Stimulated activated memory B cell treated with anti-CD40 and anti-IgM and Interleukin-4, amounts not matched to agents 10 μg/mL and 1 μg/mL and 100 μg/mL, for 72 hours (primary cell): ENCODE measurements around the gene SPEM1.

Experiments
- ATAC-seq: fragments of 150-1000 bp; cut with Tn5 transposase; 2 replicates; pipeline ENCODE4 v1.10.0; 2021
- H3K27ac Mint-ChIP-seq: one replicate; pipeline ENCODE4 v1.8.0; 2022; ENCODE audit warnings: mild to moderate bottlenecking, mixed read lengths
- H3K27me3 Mint-ChIP-seq: one replicate; pipeline ENCODE4 v1.8.0; 2022; ENCODE audit warnings: mixed read lengths
- H3K36me3 Mint-ChIP-seq: one replicate; pipeline ENCODE4 v1.8.0; 2022; ENCODE audit warnings: mixed read lengths
- H3K4me1 Mint-ChIP-seq: one replicate; pipeline ENCODE4 v1.8.0; 2022; ENCODE audit warnings: mixed read lengths
- H3K4me3 Mint-ChIP-seq: one replicate; pipeline ENCODE4 v1.8.0; 2022; ENCODE audit warnings: mild to moderate bottlenecking, moderate library complexity, mixed read lengths
- H3K9me3 Mint-ChIP-seq: one replicate; pipeline ENCODE4 v1.8.0; 2022; ENCODE audit warnings: mixed read lengths

SPEM1 gene

GRCh38 chr17:7419819-7420610, at the start of gene SPEM1:
SPEM1 (plus strand) TSS chr17:7420324; CDS start chr17:7420385, 61 bp downstream.
- no peak within 1 kb of the TSS for H3K4me3 Mint-ChIP-seq
- no peaks in the 10 kb centered on the region for H3K4me1 Mint-ChIP-seq
- H3K27ac Mint-ChIP-seq = no peak within 1 kb of the TSS
- no peaks in the 10 kb centered on the region for H3K36me3 Mint-ChIP-seq
- no peaks in the 10 kb centered on the region for H3K9me3 Mint-ChIP-seq
- H3K27me3 Mint-ChIP-seq = peaks cover 18% of the 10 kb centered on the region
- ATAC-seq = no peak

GRCh38 chr17:7370853-7371252, 49.3 kb upstream of the SPEM1 start:
- Mint-ChIP-seq H3K4me1 (peaks cover 9% of the 10 kb centered on the region), H3K27me3 (peaks cover 38% of the 10 kb centered on the region), H3K27ac (no peak overlapping the region), H3K4me3 (no peak overlapping the region), H3K9me3 (no peaks in the 10 kb centered on the region), H3K36me3 (no peaks in the 10 kb centered on the region)
- no peak for ATAC-seq

DNA sequence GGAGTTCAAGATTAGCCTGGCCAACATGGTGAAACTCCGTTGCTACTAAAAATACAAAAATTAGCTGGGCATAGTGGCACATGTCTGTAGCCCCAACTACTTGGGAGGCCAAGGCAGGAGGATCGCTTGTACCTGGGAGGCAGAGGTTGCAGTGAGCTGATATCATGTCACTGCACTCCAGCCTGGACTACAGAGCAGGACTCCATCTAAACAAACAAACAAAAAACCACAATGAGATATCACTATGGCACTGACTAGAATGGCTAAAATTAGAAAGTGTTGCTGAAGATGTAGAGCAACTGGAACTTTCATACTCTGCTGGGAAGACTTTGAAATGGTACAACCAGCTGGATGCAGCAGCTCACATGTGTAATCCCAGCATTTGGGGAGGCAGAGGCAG, 45.8 kb upstream of the SPEM1 start:
- H3K4me3 Mint-ChIP-seq = no peak overlapping the region
- H3K4me1 Mint-ChIP-seq = no peaks in the 10 kb centered on the region
- peaks cover 5% of the 10 kb centered on the region for H3K36me3 Mint-ChIP-seq
- no peak for ATAC-seq
- H3K27ac Mint-ChIP-seq = no peak overlapping the region
- peaks cover 4% of the 10 kb centered on the region for H3K9me3 Mint-ChIP-seq
- peaks cover 45% of the 10 kb centered on the region for H3K27me3 Mint-ChIP-seq

DNA sequence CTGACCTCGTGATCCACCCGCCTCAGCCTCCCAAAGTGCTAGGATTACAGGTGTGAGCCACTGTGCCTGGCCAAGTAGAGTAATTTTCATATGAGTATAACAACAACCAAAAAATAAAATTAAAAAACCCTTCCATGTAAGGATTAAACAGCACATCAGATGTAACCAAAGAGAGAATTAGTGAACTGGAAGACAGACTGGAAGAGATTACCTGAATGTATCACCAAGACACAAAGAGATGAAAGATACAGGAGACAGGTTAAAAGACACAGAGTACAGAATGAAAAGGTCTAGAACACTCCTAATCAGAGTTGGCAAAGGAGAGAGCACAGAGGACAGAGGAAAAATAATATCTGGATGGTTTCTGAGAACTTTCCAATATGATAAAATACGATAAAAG, 41.0 kb upstream of the SPEM1 start:
- Mint-ChIP-seq H3K4me1 (peaks cover 4% of the 10 kb centered on the region), H3K27ac (no peak overlapping the region), H3K9me3 (peaks cover 7% of the 10 kb centered on the region), H3K4me3 (no peak overlapping the region), H3K36me3 (peaks cover 7% of the 10 kb centered on the region), H3K27me3 (peaks cover 56% of the 10 kb centered on the region)
- no peak for ATAC-seq

- no peak for ATAC-seq
- peaks cover 7% of the 10 kb centered on the region for H3K9me3 Mint-ChIP-seq
- peaks cover 56% of the 10 kb centered on the region for H3K27me3 Mint-ChIP-seq
- H3K4me1 Mint-ChIP-seq = peaks cover 12% of the 10 kb centered on the region
- H3K36me3 Mint-ChIP-seq = peaks cover 7% of the 10 kb centered on the region
- no peak overlapping the region for H3K4me3 Mint-ChIP-seq
- H3K27ac Mint-ChIP-seq = no peak overlapping the region
Observed at GRCh38 chr17:7380321-7380720, 39.8 kb upstream of the SPEM1 start.

GRCh38 chr17:7380855-7381683, 39.1 kb upstream of the SPEM1 start, which contains the start of gene TNK1:
TNK1 (plus strand) TSS chr17:7381089; CDS start chr17:7382927, 1,838 bp downstream.
- peaks cover 56% of the 10 kb centered on the region for H3K27me3 Mint-ChIP-seq

DNA sequence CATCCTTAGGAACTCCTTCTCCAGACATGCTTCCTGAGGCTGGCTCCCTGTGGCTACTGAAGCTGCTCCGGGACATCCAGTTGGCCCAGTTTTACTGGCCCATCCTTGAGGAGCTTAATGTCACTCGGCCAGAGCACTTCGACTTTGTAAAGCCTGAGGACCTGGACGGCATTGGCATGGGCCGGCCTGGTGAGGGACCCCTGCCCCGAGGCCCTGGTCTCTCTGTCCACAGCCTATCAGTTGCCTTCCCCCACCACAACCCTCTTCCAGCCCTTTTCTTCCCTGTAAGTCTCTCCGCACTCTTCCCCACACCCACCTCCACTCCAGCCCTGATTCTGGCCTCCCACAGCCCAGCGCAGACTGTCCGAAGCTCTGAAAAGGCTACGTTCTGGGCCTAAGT, 37.2 kb upstream of the SPEM1 start:
- H3K4me3 Mint-ChIP-seq = no peak overlapping the region
- H3K36me3 Mint-ChIP-seq = peaks cover 7% of the 10 kb centered on the region
- H3K27me3 Mint-ChIP-seq = peaks cover 52% of the 10 kb centered on the region
- peaks cover 12% of the 10 kb centered on the region for H3K4me1 Mint-ChIP-seq
- ATAC-seq = no peak
- H3K9me3 Mint-ChIP-seq = peaks cover 7% of the 10 kb centered on the region
- H3K27ac Mint-ChIP-seq = no peak overlapping the region

More at GRCh38 chr17:7380855-7381683, 39.1 kb upstream of the SPEM1 start, which contains the start of gene TNK1:
- H3K9me3 Mint-ChIP-seq = peaks cover 7% of the 10 kb centered on the region
- H3K4me1 Mint-ChIP-seq = peaks cover 12% of the 10 kb centered on the region
- no peak for ATAC-seq
- no peak within 1 kb of the TSS for H3K4me3 Mint-ChIP-seq
- H3K27ac Mint-ChIP-seq = no peak within 1 kb of the TSS
- H3K36me3 Mint-ChIP-seq = peaks cover 7% of the 10 kb centered on the region

DNA sequence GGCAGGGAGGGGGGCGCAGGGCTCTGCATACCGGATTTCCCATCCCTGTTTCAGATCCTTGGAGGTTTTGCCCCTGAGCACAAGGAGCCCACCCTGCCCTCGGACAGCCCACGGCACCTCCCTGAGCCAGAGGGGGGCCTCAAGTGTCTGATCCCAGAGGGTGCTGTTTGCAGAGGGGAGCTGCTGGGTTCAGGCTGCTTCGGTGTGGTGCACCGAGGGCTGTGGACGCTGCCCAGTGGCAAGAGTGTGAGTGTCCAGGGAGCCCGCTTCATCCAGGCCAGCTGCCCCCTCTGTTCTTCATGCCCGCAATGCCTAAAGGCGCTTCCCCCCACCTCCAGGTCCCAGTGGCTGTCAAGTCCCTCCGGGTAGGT, 36.8 kb upstream of the SPEM1 start:
- ATAC-seq = no peak
- Mint-ChIP-seq H3K36me3 (peaks cover 7% of the 10 kb centered on the region), H3K4me3 (peak overlapping the region; percentile 56), H3K27ac (no peak overlapping the region), H3K9me3 (peaks cover 7% of the 10 kb centered on the region), H3K27me3 (peaks cover 48% of the 10 kb centered on the region), H3K4me1 (peaks cover 12% of the 10 kb centered on the region)

DNA sequence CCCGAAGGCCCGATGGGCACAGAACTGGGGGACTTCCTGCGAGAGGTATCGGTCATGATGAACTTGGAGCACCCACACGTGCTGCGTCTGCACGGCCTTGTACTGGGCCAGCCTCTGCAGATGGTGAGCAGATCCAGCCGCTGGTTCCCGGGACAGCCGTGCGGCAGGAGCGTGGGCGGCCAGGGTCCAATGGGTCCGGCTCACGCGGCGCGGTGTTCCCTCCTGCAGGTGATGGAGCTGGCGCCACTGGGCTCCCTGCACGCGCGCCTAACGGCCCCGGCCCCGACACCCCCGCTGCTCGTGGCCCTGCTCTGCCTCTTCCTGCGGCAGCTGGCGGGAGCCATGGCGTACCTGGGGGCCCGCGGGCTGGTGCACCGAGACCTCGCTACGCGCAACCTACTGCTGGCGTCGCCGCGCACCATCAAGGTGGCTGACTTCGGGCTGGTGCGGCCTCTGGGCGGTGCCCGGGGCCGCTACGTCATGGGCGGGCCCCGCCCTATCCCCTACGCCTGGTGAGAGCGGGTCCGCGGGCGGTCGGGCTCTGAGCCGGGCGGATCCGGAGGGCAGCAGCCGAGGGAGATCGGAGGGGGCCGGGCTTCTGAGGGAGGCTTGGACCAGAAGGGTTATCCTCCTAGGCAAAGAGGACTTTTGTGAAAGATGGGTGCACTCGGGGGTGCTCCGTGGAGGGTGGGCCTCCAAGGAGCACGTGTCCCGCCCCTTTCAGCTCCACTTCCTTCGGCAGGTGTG, 36.2 kb upstream of the SPEM1 start:
- Mint-ChIP-seq H3K4me3 (peak overlapping the region; percentile 79), H3K27ac (peak overlapping the region; percentile 65), H3K27me3 (peaks cover 42% of the 10 kb centered on the region), H3K9me3 (peaks cover 7% of the 10 kb centered on the region), H3K36me3 (peaks cover 6% of the 10 kb centered on the region), H3K4me1 (peaks cover 12% of the 10 kb centered on the region)
- ATAC-seq = peak; percentile 97

DNA sequence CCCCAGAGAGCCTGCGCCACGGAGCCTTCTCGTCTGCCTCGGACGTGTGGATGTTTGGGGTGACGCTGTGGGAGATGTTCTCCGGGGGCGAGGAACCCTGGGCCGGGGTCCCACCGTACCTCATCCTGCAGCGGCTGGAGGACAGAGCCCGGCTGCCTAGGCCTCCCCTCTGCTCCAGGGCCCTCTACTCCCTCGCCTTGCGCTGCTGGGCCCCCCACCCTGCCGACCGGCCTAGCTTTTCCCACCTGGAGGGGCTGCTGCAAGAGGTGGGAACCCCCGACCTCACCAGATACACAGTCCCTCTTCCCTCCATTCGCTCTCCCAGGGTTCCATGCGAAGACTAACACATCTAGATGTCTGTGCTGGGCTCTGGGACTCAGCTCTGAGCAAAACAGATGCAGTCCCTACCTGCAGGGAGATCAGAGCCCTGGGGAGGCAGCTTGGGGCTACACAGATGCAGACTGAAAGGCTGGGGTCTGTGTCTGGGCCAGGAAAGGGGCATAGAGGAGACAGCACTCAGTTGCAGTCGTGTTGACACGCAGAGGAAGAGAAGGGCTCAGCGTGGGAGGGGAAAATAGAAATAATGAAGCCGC, 35.5 kb upstream of the SPEM1 start:
- Mint-ChIP-seq H3K4me1 (peaks cover 12% of the 10 kb centered on the region), H3K27ac (peak overlapping the region; percentile 65), H3K36me3 (peaks cover 3% of the 10 kb centered on the region), H3K4me3 (peak overlapping the region; percentile 79), H3K27me3 (peaks cover 36% of the 10 kb centered on the region), H3K9me3 (peaks cover under 1% of the 10 kb centered on the region)
- ATAC-seq = no peak

DNA sequence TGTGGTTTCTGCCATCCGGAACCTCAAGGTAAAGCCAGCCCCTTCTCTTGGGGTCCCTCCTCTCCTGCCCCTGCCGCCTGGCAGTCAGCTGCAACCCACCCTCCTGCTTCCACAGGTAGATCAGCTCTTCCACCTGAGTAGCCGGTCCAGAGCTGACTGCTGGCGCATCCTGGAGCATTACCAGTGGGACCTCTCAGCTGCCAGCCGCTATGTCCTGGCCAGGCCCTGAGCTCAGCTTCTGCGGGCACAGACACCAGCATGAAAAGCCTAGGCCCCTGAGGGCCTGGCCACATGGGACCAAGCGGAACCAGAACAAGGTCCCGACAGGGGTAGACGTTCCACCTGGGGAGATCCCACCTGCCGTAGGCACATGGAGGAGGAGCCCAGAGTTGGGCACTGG, 31.3 kb upstream of the SPEM1 start:
- no peaks in the 10 kb centered on the region for H3K27me3 Mint-ChIP-seq
- peaks cover 21% of the 10 kb centered on the region for H3K4me1 Mint-ChIP-seq
- no peaks in the 10 kb centered on the region for H3K9me3 Mint-ChIP-seq
- H3K4me3 Mint-ChIP-seq = no peak overlapping the region
- ATAC-seq = no peak
- H3K27ac Mint-ChIP-seq = no peak overlapping the region
- peaks cover 10% of the 10 kb centered on the region for H3K36me3 Mint-ChIP-seq

GRCh38 chr17:7389924-7390910, 29.9 kb upstream of the SPEM1 start:
- Mint-ChIP-seq H3K27ac (no peak overlapping the region), H3K4me1 (peaks cover 19% of the 10 kb centered on the region), H3K27me3 (no peaks in the 10 kb centered on the region), H3K9me3 (no peaks in the 10 kb centered on the region), H3K36me3 (peaks cover 10% of the 10 kb centered on the region), H3K4me3 (no peak overlapping the region)
- no peak for ATAC-seq

GRCh38 chr17:7391307-7391706, 28.8 kb upstream of the SPEM1 start:
- Mint-ChIP-seq H3K4me3 (no peak overlapping the region), H3K9me3 (no peaks in the 10 kb centered on the region), H3K27me3 (no peaks in the 10 kb centered on the region), H3K4me1 (peaks cover 20% of the 10 kb centered on the region), H3K36me3 (peaks cover 10% of the 10 kb centered on the region), H3K27ac (no peak overlapping the region)
- ATAC-seq = no peak
